IMR-90 (cell line): ENCODE measurements around the gene PAK6.

Source experiments
- CEBPB ChIP-seq: IDR thresholded peaks from 2 replicates; pipeline ENCODE4 v1.6.1; 2012; ENCODE audit warnings: low read depth, low read length, improper control_type of control experiment
- FOS ChIP-seq: fragments of 150-350 bp; IDR thresholded peaks from 2 replicates; pipeline ENCODE4 v1.6.1; 2016; ENCODE audit warnings: low read depth, low read length
- POLR2A ChIP-seq: IDR thresholded peaks from 2 replicates; pipeline ENCODE4 v1.6.1; 2012; ENCODE audit warnings: mild to moderate bottlenecking, low read depth, low read length
- RAD21 ChIP-seq: IDR thresholded peaks from 2 replicates; pipeline ENCODE4 v1.6.1; 2012; ENCODE audit warnings: low read length, improper control_type of control experiment
- TF ChIP-seq, protein P1 (sequence below): conservative IDR thresholded peaks from 2 replicates; pipeline ENCODE4 v1.5.1; 2012; ENCODE audit warnings: mild to moderate bottlenecking, low read depth, low read length, improper control_type of control experiment
- TF ChIP-seq, protein P2 (sequence below): fragments of 150-350 bp; IDR thresholded peaks from 2 replicates; pipeline ENCODE4 v1.6.1; 2017; ENCODE audit warnings: mild to moderate bottlenecking, antibody characterized with exemption, low read length, low read depth

DNA sequence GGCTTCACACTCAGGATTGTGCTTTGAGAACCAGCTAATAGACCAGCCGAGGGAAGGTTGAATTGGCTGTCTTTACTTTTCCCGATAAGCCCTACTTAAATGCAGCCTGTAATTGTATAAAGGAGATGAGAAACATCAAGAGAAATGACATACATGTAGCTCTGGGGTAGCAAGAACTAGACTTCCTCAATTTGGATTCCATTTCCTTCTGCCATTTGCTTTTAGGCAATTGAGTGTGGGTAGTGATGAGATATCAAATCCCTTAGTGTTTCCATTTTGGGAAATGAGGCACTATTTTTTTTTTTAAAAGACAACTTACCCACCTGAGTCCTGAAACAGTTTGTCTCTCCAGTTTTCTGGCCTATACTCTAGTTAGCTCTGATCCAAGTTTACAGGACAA is 86.8 kb downstream of the PAK6 start:
- TF ChIP-seq POLR2A, result no peak
- TF ChIP-seq CEBPB, result no peak
- TF ChIP-seq, protein P1, sequence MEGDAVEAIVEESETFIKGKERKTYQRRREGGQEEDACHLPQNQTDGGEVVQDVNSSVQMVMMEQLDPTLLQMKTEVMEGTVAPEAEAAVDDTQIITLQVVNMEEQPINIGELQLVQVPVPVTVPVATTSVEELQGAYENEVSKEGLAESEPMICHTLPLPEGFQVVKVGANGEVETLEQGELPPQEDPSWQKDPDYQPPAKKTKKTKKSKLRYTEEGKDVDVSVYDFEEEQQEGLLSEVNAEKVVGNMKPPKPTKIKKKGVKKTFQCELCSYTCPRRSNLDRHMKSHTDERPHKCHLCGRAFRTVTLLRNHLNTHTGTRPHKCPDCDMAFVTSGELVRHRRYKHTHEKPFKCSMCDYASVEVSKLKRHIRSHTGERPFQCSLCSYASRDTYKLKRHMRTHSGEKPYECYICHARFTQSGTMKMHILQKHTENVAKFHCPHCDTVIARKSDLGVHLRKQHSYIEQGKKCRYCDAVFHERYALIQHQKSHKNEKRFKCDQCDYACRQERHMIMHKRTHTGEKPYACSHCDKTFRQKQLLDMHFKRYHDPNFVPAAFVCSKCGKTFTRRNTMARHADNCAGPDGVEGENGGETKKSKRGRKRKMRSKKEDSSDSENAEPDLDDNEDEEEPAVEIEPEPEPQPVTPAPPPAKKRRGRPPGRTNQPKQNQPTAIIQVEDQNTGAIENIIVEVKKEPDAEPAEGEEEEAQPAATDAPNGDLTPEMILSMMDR, result no peak
- TF ChIP-seq, protein P2, sequence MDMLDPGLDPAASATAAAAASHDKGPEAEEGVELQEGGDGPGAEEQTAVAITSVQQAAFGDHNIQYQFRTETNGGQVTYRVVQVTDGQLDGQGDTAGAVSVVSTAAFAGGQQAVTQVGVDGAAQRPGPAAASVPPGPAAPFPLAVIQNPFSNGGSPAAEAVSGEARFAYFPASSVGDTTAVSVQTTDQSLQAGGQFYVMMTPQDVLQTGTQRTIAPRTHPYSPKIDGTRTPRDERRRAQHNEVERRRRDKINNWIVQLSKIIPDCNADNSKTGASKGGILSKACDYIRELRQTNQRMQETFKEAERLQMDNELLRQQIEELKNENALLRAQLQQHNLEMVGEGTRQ, result no peak
- no peak for TF ChIP-seq FOS
- no peak for TF ChIP-seq RAD21
